ENCODE results near the gene RHEX.
"Not testable (repeated sequence)": the region's sequence is repeated elsewhere in the genome, so short reads cannot be mapped to it uniquely, and the experiment has no call there.

The RHEX gene

GRCh38 chr1:206032380-206033140, 20.4 kb upstream of the RHEX start:
- DNase-seq = no peak

- DNase-seq = peak; percentile 60
Observed at GRCh38 chr1:206035027-206035426, 17.9 kb upstream of the RHEX start.

GRCh38 chr1:206036663-206037455, 16.1 kb upstream of the RHEX start:
- no peak for DNase-seq

- no peak for DNase-seq
Observed at GRCh38 chr1:206037581-206037980, 15.4 kb upstream of the RHEX start.

GRCh38 chr1:206039046-206039973, 13.7 kb upstream of the RHEX start:
- no peak for DNase-seq

- DNase-seq = no peak
Observed at GRCh38 chr1:206040328-206040727, 12.6 kb upstream of the RHEX start.

- no peak for DNase-seq
Observed at GRCh38 chr1:206041640-206042039, 11.3 kb upstream of the RHEX start.

- DNase-seq = no peak
Observed at GRCh38 chr1:206047271-206047670, 5.7 kb upstream of the RHEX start.

- no peak for DNase-seq
Observed at GRCh38 chr1:206048582-206048981, 4.4 kb upstream of the RHEX start.

GRCh38 chr1:206049293-206049692, 3.7 kb upstream of the RHEX start:
- DNase-seq = no peak

GRCh38 chr1:206049919-206050600, 2.9 kb upstream of the RHEX start:
- no peak for DNase-seq

- no peak for DNase-seq
Observed at GRCh38 chr1:206050655-206051235, 2.2 kb upstream of the RHEX start.

GRCh38 chr1:206052231-206052865, 625 bp upstream of the RHEX start:
- not testable (repeated sequence) for DNase-seq

GRCh38 chr1:206053616-206054015, 643 bp downstream of the RHEX start:
- not testable (repeated sequence) for DNase-seq

GRCh38 chr1:206055069-206055625, 2.2 kb downstream of the RHEX start:
- not testable (repeated sequence) for DNase-seq

- DNase-seq = not testable (repeated sequence)
Observed at GRCh38 chr1:206055639-206056323, 2.8 kb downstream of the RHEX start.

GRCh38 chr1:206058289-206058926, 5.4 kb downstream of the RHEX start:
- not testable (repeated sequence) for DNase-seq

- DNase-seq = no peak
Observed at GRCh38 chr1:206058927-206059292, 5.9 kb downstream of the RHEX start.

- DNase-seq = no peak
Observed at GRCh38 chr1:206059355-206059915, 6.5 kb downstream of the RHEX start.

- no peak for DNase-seq
Observed at GRCh38 chr1:206060844-206061243, 7.9 kb downstream of the RHEX start.

Measured in NCI-H1105 treated with DMSO at 0.1 percent for 48 hours (cell line).